Right cardiac atrium (tissue), 5 donors: ENCODE results near the gene CLEC4E. TPM values are rescaled to one million over a fixed set of nuclear protein-coding genes. Genes with fewer than 3 reads are reported as not detected.
"Not testable (repeated sequence)": the region's sequence is repeated elsewhere in the genome, so short reads cannot be mapped to it uniquely, and the experiment has no call there.

Source experiments
- ATAC-seq, 2 donors: fragments of 200-7000 bp; cut with Tn5 transposase; one replicate each; pipeline versions ENCODE4 v1.8.0 to v1.9.1; 2020; ENCODE audit warnings: moderate library complexity in 2 of 2, mild to moderate bottlenecking in 1 of 2
- DNase-seq, 3 donors: peaks; one replicate each; pipeline ENCODE4 v3.0.0-alpha.2; 2020
- H3K27ac ChIP-seq: one replicate; pipeline ENCODE4 v1.5.1; 2013; ENCODE audit warnings: mild to moderate bottlenecking, low read length, control low read depth, moderate library complexity
- H3K27me3 ChIP-seq: one replicate; pipeline ENCODE4 v1.6.1; 2013; ENCODE audit not compliant: control insufficient read depth, insufficient read depth
- H3K4me1 ChIP-seq: one replicate; pipeline ENCODE4 v1.6.1; 2013; ENCODE audit warnings: low read length; ENCODE audit not compliant: control insufficient read depth, insufficient read depth
- H3K4me3 ChIP-seq: one replicate; pipeline ENCODE4 v1.5.1; 2013; ENCODE audit warnings: low read length, control low read depth
- H3K9me3 ChIP-seq: one replicate; pipeline ENCODE4 v1.6.1; 2013; ENCODE audit warnings: low read length; ENCODE audit not compliant: control insufficient read depth
- WGBS: extraction: QIAGEN DNeasy Blood & Tissue Kit; methylation state at CpG from one replicate; pipeline ENCODE4 v1.1.7; 2013; 5-methylcytosine and 5-hydroxymethylcytosine counted together
- intact Hi-C, 4 donors: fragments of 100-400 bp; cut with DNase I; formaldehyde crosslinking; loops; one replicate each; pipeline versions ENCODE4 v1.11.0 to v1.14.0; 2022 to 2023
- polyA plus RNA-seq: library from polyadenylated mRNA; stranded (reverse); fragments of 200-250 nt; gene quantifications from one replicate; pipeline ENCODE4 v1.2.3, GENCODE V29; 2013
- total RNA-seq, 4 donors: library from RNA; stranded (reverse); fragmentation: NEBNext Ultra II Directional; extraction: Animal tissue kit (Norgen Biotek cat#: 25700); gene quantifications; one replicate each; pipeline ENCODE4 v1.2.1, GENCODE V29; 2021
- donor health status: healthy with polysubstance abuse.
- donor health status: DM: no; HTN: yes; CAD: no.
- donor health status: DM: no; HTN: no; CAD: no.
- donor health status: DM: no; HTN: yes; CAD: no; lungs with severe emphysema.
- donor health status: DM: yes; HTN: yes; CAD: no.

Gene CLEC4E
- total and polyA plus RNA-seq, 5 donors = 0.95 to 4.5 (median 1.9) TPM

DNA sequence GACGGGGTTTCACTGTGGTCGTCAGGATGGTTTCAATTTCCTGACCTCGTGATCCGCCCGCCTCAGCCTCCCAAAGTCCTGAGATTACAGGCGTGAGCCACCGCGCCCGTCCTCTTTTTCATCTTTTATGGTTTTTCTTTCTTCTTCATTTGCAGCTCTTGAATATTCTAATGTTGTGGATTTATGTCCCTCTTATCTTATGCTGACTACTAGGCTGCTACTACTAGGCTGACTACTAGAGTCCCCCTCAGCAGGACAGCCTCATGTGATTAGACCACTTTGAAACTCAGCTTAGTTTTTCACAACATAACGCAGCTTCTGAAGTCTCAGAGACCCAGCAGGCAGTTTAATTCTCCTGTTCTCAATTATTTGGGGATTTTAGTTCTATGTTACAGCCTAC is 857 bp upstream of the CLEC4E start:
- no peaks in the 10 kb centered on the region for H3K9me3 ChIP-seq
- intact Hi-C loops = loop anchor here in 1 of 4 donors (10.0 kb wide), 1 partner anchor 73 kb away; the partner anchor contains the start of gene AICDA
- H3K27ac ChIP-seq = no peak overlapping the region
- 79% methylated on average over 10 of the region's 10 CpGs for WGBS
- no peaks in the 10 kb centered on the region for H3K27me3 ChIP-seq
- ATAC-seq (no peak), DNase-seq (no peak)
- H3K4me1 ChIP-seq = no peaks in the 10 kb centered on the region
- no peak overlapping the region for H3K4me3 ChIP-seq

DNA sequence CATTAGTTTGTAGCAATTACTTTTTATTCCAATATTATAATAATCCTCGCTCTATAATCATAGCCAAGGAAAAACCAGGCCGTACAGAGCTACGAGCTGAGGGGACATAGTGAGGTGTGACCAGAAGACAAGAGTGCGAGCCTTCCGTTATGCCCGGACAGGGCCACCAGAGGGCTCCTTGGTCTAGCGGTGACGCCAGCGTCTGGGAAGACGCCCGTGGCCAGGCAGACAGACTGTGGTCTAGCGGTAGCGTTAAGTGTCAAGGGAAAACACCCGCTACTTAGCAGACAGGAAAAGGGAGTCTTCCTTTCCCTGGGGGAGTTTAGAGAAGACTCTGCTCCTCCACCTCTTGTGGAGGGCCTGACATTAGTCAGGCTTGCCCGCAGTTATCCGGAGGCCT is 2.9 kb downstream of the CLEC4E start:
- H3K27me3 ChIP-seq, intact Hi-C loops, H3K9me3 ChIP-seq, H3K4me3 ChIP-seq, H3K4me1 ChIP-seq, H3K27ac ChIP-seq, ATAC-seq: not testable (repeated sequence)
- DNase-seq = peak in 1 of 3 donors; percentile 16
- WGBS = 86% methylated on average over 14 of the region's 16 CpGs

DNA sequence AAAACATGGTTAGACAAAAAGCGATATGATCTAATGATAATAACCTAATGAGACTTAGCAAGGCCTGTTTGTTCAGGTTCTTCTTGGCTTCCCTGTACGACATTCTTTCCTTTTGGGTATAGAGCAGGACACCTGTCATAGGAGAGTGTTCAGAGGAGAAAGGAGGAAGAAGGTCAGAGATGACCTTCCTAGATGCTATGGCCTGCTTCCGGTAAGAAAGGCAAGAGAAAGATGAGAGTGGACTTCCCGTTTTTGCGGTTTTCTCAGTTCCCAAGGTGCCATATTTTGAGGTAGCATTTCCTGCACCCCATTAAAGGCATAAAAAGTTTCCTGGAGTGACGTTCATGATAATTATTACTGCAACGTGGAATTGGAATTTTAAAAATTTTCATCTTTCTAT is 8.7 kb downstream of the CLEC4E start:
- Histone ChIP-seq H3K4me1 (no peaks in the 10 kb centered on the region), H3K27me3 (no peaks in the 10 kb centered on the region), H3K4me3 (no peak overlapping the region), H3K27ac (no peak overlapping the region), H3K9me3 (no peaks in the 10 kb centered on the region)
- WGBS = 70% methylated on average over 7 of the region's 7 CpGs
- intact Hi-C loops = no loop called here
- no peak for ATAC-seq
- DNase-seq = no peak

DNA sequence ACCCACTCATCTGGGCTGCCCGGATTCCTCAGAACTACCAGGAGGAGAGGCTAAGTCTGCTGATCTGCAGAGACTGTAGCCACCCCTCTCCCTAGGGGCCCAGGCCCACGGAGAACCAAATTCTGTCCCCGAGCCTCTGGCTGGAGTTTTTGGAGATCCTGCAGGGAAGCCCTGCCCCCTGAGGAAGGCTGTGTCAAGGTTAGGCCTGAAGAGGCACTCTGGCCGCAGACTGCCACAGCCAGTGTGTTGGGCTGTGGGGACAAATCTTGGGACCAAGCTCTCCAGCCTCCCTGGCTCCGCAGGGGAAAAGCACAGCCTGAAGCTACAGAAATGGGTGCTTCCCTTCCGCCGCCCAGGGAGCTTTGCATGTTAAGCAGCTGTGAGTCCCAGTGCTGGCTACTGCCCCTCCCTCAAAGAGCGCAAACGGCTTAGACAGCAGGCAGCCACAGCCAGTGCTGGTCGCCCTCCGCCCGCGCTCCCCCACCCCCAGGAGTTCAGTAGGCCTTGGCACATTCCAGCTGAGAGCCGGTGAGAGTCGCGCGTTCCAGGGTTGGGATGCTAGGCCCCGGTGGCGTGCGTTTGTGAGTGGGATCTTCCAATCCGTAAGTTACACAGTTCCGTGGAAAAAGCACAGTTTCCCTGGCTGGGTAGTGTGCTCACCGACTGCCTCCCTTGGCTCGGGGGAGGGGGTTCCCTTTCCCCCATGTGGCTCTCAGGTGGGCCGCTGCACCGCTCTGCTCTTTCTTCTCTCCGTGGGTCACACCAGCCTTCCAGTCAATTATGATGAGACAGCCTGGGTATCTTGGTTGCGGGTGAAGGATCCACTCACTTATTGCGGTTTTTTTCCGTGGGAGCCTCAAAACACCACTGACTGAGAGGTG is 13.2 kb downstream of the CLEC4E start:
- WGBS = 67% methylated on average over 30 of the region's 30 CpGs
- intact Hi-C loops = no loop called here
- H3K4me1 ChIP-seq = no peaks in the 10 kb centered on the region
- DNase-seq = peak in 1 of 3 donors; percentile 23
- ATAC-seq = no peak
- H3K27me3 ChIP-seq = no peaks in the 10 kb centered on the region
- H3K9me3 ChIP-seq = no peaks in the 10 kb centered on the region
- no peak overlapping the region for H3K4me3 ChIP-seq
- H3K27ac ChIP-seq = no peak overlapping the region

DNA sequence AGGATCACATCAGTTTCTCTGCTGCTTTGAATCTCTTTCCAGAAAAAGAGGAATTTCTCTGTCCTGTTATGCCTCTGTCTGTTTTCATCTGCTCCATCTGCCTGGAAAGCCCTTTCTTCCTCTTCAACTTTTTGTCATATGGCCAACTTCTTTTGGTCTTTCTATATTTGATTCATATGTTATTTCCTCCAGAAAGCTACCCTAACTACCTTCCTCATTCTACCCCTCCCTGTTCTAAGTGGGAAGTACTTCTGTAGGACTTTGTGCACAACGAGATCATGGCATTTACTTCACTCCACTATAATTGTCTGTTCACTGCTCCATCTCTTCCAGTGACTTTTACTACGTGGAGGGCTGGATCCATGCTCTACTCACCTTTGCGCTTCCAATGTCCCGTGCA is 21.5 kb downstream of the CLEC4E start:
- ATAC-seq (no peak), DNase-seq (no peak)
- Histone ChIP-seq H3K4me3 (no peak overlapping the region), H3K27ac (no peak overlapping the region), H3K27me3 (no peaks in the 10 kb centered on the region), H3K4me1 (no peaks in the 10 kb centered on the region), H3K9me3 (no peaks in the 10 kb centered on the region)
- intact Hi-C loops = no loop called here
- WGBS = 71% methylated on average over 4 of the region's 4 CpGs

DNA sequence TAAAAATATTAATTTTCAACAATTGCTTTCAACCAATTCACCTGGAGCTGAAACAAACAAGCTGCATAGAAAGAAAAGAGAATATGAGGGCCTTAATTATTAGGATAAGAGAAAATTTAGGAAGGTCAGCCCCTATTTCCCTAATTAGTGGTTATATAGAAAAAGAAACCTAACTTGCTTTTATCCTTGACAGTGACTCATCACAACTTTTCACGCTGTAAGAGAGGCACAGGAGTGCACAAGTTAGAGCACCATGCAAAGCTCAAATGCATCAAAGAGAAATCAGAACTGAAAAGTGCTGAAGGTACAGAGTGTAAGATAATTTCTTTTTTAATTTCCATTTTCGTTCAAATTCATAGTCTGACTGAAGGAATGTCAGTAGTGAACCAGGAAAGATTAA is 22.7 kb downstream of the CLEC4E start:
- H3K27me3 ChIP-seq = no peaks in the 10 kb centered on the region
- H3K27ac ChIP-seq = no peak overlapping the region
- 68% methylated on average over 2 of the region's 2 CpGs for WGBS
- no peaks in the 10 kb centered on the region for H3K4me1 ChIP-seq
- no peak overlapping the region for H3K4me3 ChIP-seq
- no peaks in the 10 kb centered on the region for H3K9me3 ChIP-seq
- ATAC-seq (no peak), DNase-seq (no peak)
- intact Hi-C loops = no loop called here

DNA sequence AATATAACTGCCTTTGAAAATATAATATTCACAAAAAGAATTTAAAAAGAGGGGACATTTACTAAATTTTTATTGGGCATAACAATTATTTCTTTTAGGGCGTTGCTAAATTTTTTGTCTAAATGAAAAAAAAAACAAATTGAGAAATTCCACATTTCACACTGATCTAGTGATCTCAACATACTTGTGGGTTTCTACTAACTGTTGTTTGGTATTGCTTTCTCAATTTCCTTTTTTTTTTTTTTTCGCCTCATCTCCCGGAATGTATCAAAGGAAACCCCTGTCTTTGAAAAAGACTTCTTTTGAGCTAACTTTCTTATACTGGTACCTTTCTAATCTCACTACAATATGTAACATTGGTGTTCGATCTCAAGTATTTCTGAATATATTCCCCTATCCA is 27.4 kb downstream of the CLEC4E start, which contains the start of gene CLEC4D:
Gene CLEC4D (plus strand): TSS at position 248 of the 400 bp plus-strand sequence. CDS start 230 bp downstream, outside the sequence.
- H3K27me3 ChIP-seq = no peaks in the 10 kb centered on the region

DNA sequence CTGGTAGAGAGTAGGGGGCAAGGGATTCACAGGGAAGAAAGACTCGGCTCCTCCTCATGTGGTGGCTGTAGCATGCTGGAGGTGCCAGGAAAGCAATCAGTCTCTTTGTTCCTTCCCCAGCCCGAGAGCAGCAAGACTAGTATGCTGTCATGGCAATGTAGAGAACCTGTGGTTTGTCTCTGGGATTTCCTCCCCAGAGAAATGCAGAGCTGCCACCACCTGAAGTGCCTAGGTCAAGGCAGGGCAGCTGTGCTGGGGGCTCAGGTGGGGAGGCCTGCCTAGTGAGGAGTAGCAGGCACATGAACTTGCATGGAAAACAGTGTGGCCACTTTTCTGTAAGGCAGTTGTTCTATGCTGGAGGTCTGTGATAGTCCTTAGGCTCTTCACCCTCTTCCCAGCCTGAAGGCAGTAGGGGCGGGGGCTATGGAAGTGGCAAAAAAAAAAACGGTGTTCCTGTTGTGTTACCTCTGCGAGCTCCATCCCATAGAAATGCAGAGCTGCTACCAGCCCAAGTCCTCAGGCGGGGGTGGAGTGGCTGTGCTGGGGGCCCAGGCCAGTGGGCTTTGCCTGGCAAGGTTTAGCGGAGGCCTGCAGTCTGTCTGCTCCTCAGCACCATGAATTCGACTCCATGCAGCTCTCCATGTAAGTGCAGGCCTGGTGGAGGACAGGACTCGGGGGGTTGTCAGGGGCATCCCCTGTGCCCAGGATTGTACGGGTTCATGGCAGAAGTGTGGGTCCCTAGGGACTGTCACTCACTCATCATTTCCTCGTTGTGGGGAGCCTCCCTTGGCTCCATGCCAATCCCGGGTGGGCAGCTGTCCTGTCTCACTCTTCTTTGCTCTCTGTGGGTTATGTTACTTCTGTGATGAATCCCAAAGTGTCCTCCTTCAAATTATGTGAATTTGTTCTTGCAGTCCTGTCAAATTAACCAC is 31.5 kb downstream of the CLEC4E start:
- ATAC-seq = no peak
- 60% methylated on average over 12 of the region's 12 CpGs for WGBS
- Histone ChIP-seq H3K27ac (no peak overlapping the region), H3K4me3 (no peak overlapping the region), H3K9me3 (no peaks in the 10 kb centered on the region), H3K4me1 (no peaks in the 10 kb centered on the region), H3K27me3 (no peaks in the 10 kb centered on the region)
- DNase-seq = peak in 1 of 3 donors; percentile 15
- intact Hi-C loops = no loop called here

More for the DNA sequence above, 27.4 kb downstream of the CLEC4E start, which contains the start of gene CLEC4D:
- Histone ChIP-seq H3K4me3 (no peak within 1 kb of the TSS), H3K4me1 (no peaks in the 10 kb centered on the region), H3K27ac (no peak within 1 kb of the TSS), H3K9me3 (no peaks in the 10 kb centered on the region)
- intact Hi-C loops = no loop called here
- ATAC-seq (no peak), DNase-seq (no peak)
- 76% methylated on average over 4 of the region's 4 CpGs for WGBS

DNA sequence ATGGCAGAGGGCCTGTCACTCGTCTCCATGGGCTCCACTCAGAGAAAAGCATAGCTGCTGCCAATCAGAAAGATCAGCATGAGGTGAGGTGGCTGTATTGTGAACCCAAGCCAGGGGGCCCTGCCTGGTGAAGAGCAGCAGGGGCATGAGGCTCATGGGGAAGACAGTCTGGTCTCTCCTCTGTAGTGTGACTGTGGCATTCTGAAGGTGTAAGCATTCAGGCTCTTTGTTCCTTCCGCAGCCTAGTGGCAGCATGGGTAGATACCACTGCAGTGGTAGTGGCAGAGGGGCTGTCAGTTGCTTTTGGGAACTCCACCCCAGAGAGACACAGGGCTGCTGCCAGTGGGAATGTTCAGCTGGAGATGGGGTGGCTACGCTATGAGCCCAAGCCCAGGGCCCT is 32.5 kb downstream of the CLEC4E start:
- H3K9me3 ChIP-seq = no peaks in the 10 kb centered on the region
- DNase-seq = no peak
- no peak overlapping the region for H3K4me3 ChIP-seq
- intact Hi-C loops = no loop called here
- H3K4me1 ChIP-seq = no peaks in the 10 kb centered on the region
- 69% methylated on average over 3 of the region's 3 CpGs for WGBS
- H3K27ac ChIP-seq = no peak overlapping the region
- H3K27me3 ChIP-seq = no peaks in the 10 kb centered on the region
- ATAC-seq = no peak

DNA sequence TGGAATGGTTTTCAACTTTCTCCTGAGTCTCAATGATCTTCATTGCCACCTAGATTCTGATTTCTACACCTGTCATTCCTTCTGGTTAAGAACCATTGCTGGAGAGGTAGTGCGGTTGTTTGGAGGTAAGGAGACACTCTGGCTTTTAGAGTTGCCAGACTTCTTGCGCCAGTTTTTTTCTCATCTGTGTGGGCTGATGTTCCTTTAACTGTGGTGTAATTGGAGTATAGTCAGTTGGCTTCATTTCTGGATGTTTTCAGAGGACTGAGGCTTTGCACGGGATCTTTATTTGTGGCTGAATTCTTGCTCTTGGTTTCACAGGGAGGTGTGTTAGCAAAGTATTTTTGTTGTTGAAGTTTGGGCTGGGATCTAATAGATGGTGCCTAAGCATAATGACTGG is 33.1 kb downstream of the CLEC4E start:
- 79% methylated on average over 3 of the region's 3 CpGs for WGBS
- intact Hi-C loops = no loop called here
- H3K9me3 ChIP-seq = no peaks in the 10 kb centered on the region

DNA sequence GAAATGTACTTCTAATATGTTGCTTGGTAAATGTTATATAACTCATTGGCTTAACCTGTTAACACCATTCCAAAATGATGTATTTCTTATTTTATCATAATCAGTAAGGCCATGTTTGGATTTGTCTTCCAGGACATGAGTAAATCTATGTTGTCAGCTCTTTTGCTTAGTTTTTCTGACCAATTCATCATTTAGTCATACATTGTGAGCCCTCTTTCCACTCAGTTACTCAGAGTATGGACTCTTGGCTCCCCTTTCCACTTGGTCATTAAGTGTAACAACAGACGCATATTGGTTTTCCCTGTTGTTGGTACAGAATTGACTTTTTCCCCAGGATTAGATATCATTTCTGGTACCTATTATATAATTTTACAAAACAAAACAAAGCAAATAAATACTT is 36.4 kb downstream of the CLEC4E start:
- Histone ChIP-seq H3K4me1 (no peaks in the 10 kb centered on the region), H3K4me3 (no peak overlapping the region), H3K9me3 (no peaks in the 10 kb centered on the region), H3K27ac (no peak overlapping the region), H3K27me3 (no peaks in the 10 kb centered on the region)
- no peak for DNase-seq
- ATAC-seq = no peak
- intact Hi-C loops = no loop called here
- WGBS = 86% methylated on average over 1 of the region's 1 CpG

More for the DNA sequence above, 33.1 kb downstream of the CLEC4E start:
- Histone ChIP-seq H3K4me3 (no peak overlapping the region), H3K27me3 (no peaks in the 10 kb centered on the region), H3K4me1 (no peaks in the 10 kb centered on the region), H3K27ac (no peak overlapping the region)
- DNase-seq (no peak), ATAC-seq (no peak)
